WTC11 (cell line): ENCODE results near the gene PIGX.

Experiments
- CREB1 ChIP-seq: sonication (generic); formaldehyde crosslinking; IDR thresholded peaks from 2 replicates; pipeline ENCODE4 v1.8.0; 2023; ENCODE audit warnings: mild to moderate bottlenecking, missing genetic modification reagents
- E2F4 ChIP-seq: sonication (generic); formaldehyde crosslinking; IDR thresholded peaks from 2 replicates; pipeline ENCODE4 v1.8.1; 2022; ENCODE audit warnings: low read depth, mild to moderate bottlenecking, moderate library complexity, missing genetic modification reagents, borderline replicate concordance
- KAT7 ChIP-seq: sonication (generic); formaldehyde crosslinking; IDR thresholded peaks from 2 replicates; pipeline ENCODE4 v1.8.1; 2023; ENCODE audit warnings: missing genetic modification reagents, mild to moderate bottlenecking, borderline replicate concordance
- OVOL2 ChIP-seq: fragments of 250-450 bp; sonication (Bioruptor Pico); IDR thresholded peaks from 2 replicates; pipeline ENCODE4 v1.9.0; 2021; ENCODE audit warnings: mild to moderate bottlenecking, borderline replicate concordance
- PRDM15 ChIP-seq: sonication (generic); formaldehyde crosslinking; IDR thresholded peaks from 2 replicates; pipeline ENCODE4 v1.8.0; 2022; ENCODE audit warnings: missing genetic modification reagents
- RELA ChIP-seq: sonication (generic); formaldehyde crosslinking; IDR thresholded peaks from 2 replicates; pipeline ENCODE4 v1.8.1; 2022; ENCODE audit warnings: missing genetic modification reagents, mild to moderate bottlenecking, borderline replicate concordance
- TEAD4 ChIP-seq: sonication (generic); formaldehyde crosslinking; IDR thresholded peaks from 2 replicates; pipeline ENCODE4 v1.8.0; 2022; ENCODE audit warnings: mild to moderate bottlenecking, missing genetic modification reagents
- USF1 ChIP-seq: sonication (generic); formaldehyde crosslinking; IDR thresholded peaks from 2 replicates; pipeline ENCODE4 v1.8.0; 2022; ENCODE audit warnings: mild to moderate bottlenecking, missing genetic modification reagents
- ZNF232 ChIP-seq: sonication (generic); formaldehyde crosslinking; IDR thresholded peaks from 2 replicates; pipeline ENCODE4 v1.8.0; 2022; ENCODE audit warnings: mild to moderate bottlenecking, missing genetic modification reagents
- ZNF281 ChIP-seq: sonication (generic); formaldehyde crosslinking; IDR thresholded peaks from 2 replicates; pipeline ENCODE4 v1.8.0; 2023; ENCODE audit warnings: mild to moderate bottlenecking, missing genetic modification reagents
- ZNF416 ChIP-seq: fragments of 250-450 bp; sonication (Bioruptor Pico); IDR thresholded peaks from 2 replicates; pipeline ENCODE4 v1.9.0; 2021; ENCODE audit warnings: mild to moderate bottlenecking, inconsistent platforms
- ZNF671 ChIP-seq: fragments of 250-450 bp; sonication (Bioruptor Pico); IDR thresholded peaks from 2 replicates; pipeline ENCODE4 v1.8.0; 2021; ENCODE audit warnings: mild to moderate bottlenecking
- TF ChIP-seq, protein P1 (sequence below): fragments of 200-600 bp; IDR thresholded peaks from 2 replicates; pipeline ENCODE4 v1.8.0; 2022; ENCODE audit warnings: antibody characterized with exemption
- TF ChIP-seq, protein P2 (sequence below): sonication (generic); formaldehyde crosslinking; IDR thresholded peaks from 2 replicates; pipeline ENCODE4 v1.8.1; 2022; ENCODE audit warnings: low read depth, missing genetic modification reagents, borderline replicate concordance

GRCh38 chr3:196708467-196708866 is 3.7 kb upstream of the PIGX start:
- TF ChIP-seq, protein P1, sequence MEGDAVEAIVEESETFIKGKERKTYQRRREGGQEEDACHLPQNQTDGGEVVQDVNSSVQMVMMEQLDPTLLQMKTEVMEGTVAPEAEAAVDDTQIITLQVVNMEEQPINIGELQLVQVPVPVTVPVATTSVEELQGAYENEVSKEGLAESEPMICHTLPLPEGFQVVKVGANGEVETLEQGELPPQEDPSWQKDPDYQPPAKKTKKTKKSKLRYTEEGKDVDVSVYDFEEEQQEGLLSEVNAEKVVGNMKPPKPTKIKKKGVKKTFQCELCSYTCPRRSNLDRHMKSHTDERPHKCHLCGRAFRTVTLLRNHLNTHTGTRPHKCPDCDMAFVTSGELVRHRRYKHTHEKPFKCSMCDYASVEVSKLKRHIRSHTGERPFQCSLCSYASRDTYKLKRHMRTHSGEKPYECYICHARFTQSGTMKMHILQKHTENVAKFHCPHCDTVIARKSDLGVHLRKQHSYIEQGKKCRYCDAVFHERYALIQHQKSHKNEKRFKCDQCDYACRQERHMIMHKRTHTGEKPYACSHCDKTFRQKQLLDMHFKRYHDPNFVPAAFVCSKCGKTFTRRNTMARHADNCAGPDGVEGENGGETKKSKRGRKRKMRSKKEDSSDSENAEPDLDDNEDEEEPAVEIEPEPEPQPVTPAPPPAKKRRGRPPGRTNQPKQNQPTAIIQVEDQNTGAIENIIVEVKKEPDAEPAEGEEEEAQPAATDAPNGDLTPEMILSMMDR: no peak
- TF ChIP-seq ZNF281 (CRISPR knock-in tag): no peak
- no peak for TF ChIP-seq E2F4 (CRISPR knock-in tag)
- no peak for TF ChIP-seq ZNF671 (CRISPR knock-in tag)
- TF ChIP-seq ZNF232 (CRISPR knock-in tag): no peak
- no peak for TF ChIP-seq CREB1 (CRISPR knock-in tag)
- TF ChIP-seq TEAD4 (CRISPR knock-in tag): no peak
- TF ChIP-seq, protein P2, sequence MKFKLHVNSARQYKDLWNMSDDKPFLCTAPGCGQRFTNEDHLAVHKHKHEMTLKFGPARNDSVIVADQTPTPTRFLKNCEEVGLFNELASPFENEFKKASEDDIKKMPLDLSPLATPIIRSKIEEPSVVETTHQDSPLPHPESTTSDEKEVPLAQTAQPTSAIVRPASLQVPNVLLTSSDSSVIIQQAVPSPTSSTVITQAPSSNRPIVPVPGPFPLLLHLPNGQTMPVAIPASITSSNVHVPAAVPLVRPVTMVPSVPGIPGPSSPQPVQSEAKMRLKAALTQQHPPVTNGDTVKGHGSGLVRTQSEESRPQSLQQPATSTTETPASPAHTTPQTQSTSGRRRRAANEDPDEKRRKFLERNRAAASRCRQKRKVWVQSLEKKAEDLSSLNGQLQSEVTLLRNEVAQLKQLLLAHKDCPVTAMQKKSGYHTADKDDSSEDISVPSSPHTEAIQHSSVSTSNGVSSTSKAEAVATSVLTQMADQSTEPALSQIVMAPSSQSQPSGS: no peak
- no peak for TF ChIP-seq OVOL2 (CRISPR knock-in tag)
- TF ChIP-seq PRDM15 (CRISPR knock-in tag): no peak
- no peak for TF ChIP-seq ZNF416
- TF ChIP-seq KAT7 (CRISPR knock-in tag): no peak
- no peak for TF ChIP-seq USF1 (CRISPR knock-in tag)
- no peak for TF ChIP-seq RELA (CRISPR knock-in tag)
